HCT116 (cell line): ENCODE measurements around the gene IFI16. TPM values are rescaled to one million over a fixed set of nuclear protein-coding genes. Genes with fewer than 3 reads are reported as not detected.

Experiments used
- ATAC-seq: fragments of 200-7000 bp; cut with Tn5 transposase; 2 replicates; pipeline ENCODE4 v1.9.1; 2020; ENCODE audit warnings: mild to moderate bottlenecking, moderate library complexity
- BruUV-seq: library from RNA; stranded (reverse); fragments of 400-500 nt; replicated peaks from 2 replicates; lab custom pipeline; 2021; lab: Mats Ljungman, UMichigan
- CTCF ChIA-PET: fragments of 300-600 bp; sonication (Branson Sonifier 250); formaldehyde crosslinking; loops from one replicate; lab custom pipeline; 2021; ENCODE audit warnings: antibody characterized with exemption; lab: Charles Lee
- POLR2A ChIA-PET: fragments of 300-600, 350-600 bp; sonication (Branson Sonifier 250); formaldehyde crosslinking; loops from one replicate; lab custom pipeline; 2021; ENCODE audit warnings: antibody characterized with exemption; lab: Charles Lee
- RAD21 ChIA-PET, 2 experiments: fragments of 300-600 bp; sonication (Branson Sonifier 250); formaldehyde crosslinking; loops; one replicate each; lab custom pipeline; 2023; ENCODE audit warnings: low total read pairs in 2 of 2; ENCODE audit not compliant: uncharacterized antibody in 2 of 2, unreplicated experiment in 2 of 2, low non-redundant PET in 1 of 2; lab: Charles Lee
- DNase-seq: peaks from one replicate; pipeline ENCODE4 v3.0.0-alpha.2; 2010; ENCODE audit warnings: low read depth, low spot score
- H2AFZ ChIP-seq: fragments of 200-600 bp; shearing (Covaris generic), sonication (generic); 2 replicates; pipeline ENCODE4 v1.6.1; 2017; ENCODE audit warnings: low read depth, mixed run types, mixed read lengths, antibody characterized with exemption, low read length; ENCODE audit not compliant: poor library complexity, severe bottlenecking
- H3K27ac ChIP-seq: 2 replicates; pipeline ENCODE4 v1.5.1; 2012; ENCODE audit warnings: low read depth, low read length
- H3K27me3 ChIP-seq: fragments of 200-600 bp; sonication (generic); 2 replicates; pipeline ENCODE4 v1.6.1; 2016; ENCODE audit warnings: mixed run types, low read length, mixed read lengths; ENCODE audit not compliant: insufficient read depth
- H3K36me3 ChIP-seq, 2 experiments: fragments of 200-500 bp in 1 of 2; fragments of 200-600 bp in 1 of 2; sonication (Bioruptor generic) in 1 of 2; sonication (generic) in 1 of 2; 2 replicates each; pipeline versions ENCODE4 v1.5.1 to v1.6.1; 2014 to 2016; ENCODE audit warnings: low read length in 2 of 2, inconsistent platforms in 1 of 2, mixed read lengths in 1 of 2, mixed run types in 1 of 2; ENCODE audit not compliant: insufficient read depth in 2 of 2, control insufficient read depth in 1 of 2
- H3K4me1 ChIP-seq, 2 experiments: fragments of 200-600 bp in 1 of 2; sonication (generic) in 1 of 2; 2 replicates each; pipeline versions ENCODE4 v1.5.1 to v1.6.1; 2012 to 2017; ENCODE audit warnings: low read length in 2 of 2, inconsistent platforms in 1 of 2, mild to moderate bottlenecking in 1 of 2, mixed read lengths in 1 of 2, mixed run types in 1 of 2, moderate library complexity in 1 of 2; ENCODE audit not compliant: insufficient read depth in 2 of 2, control insufficient read depth in 1 of 2
- H3K4me2 ChIP-seq: fragments of 200-600 bp; sonication (generic); 2 replicates; pipeline ENCODE4 v1.6.1; 2017; ENCODE audit warnings: mixed run types, low read length, mixed read lengths
- H3K4me3 ChIP-seq, 2 experiments: fragments of 200-600 bp in 1 of 2; sonication (generic) in 1 of 2; replicated peaks in 1 of 2; 2 replicates each; pipeline ENCODE4 v1.5.1; 2011 to 2016; ENCODE audit warnings: low read length in 2 of 2, control low read depth in 1 of 2, low read depth in 1 of 2, mild to moderate bottlenecking in 1 of 2, mixed read lengths in 1 of 2, mixed run types in 1 of 2
- H3K79me2 ChIP-seq: fragments of 200-600 bp; sonication (generic); 2 replicates; pipeline ENCODE4 v1.6.1; 2017; ENCODE audit warnings: mild to moderate bottlenecking, mixed run types, low read length, moderate library complexity, mixed read lengths; ENCODE audit not compliant: insufficient read depth
- H3K9ac ChIP-seq: fragments of 200-600 bp; sonication (generic); 2 replicates; pipeline ENCODE4 v1.6.1; 2016; ENCODE audit warnings: low read length, mixed read lengths
- H3K9me2 ChIP-seq: fragments of 200-600 bp; sonication (generic), shearing (Covaris generic); 2 replicates; pipeline ENCODE4 v1.6.1; 2017; ENCODE audit warnings: mixed run types, mild to moderate bottlenecking, moderate library complexity; ENCODE audit not compliant: insufficient read depth
- H3K9me3 ChIP-seq, 2 experiments: fragments of 200-500 bp in 1 of 2; fragments of 200-600 bp in 1 of 2; sonication (Bioruptor generic) in 1 of 2; sonication (generic) in 1 of 2; 2 replicates each; pipeline ENCODE4 v1.6.1; 2014 to 2017; ENCODE audit warnings: low read length in 2 of 2, mixed read lengths in 2 of 2, inconsistent platforms in 1 of 2, low read depth in 1 of 2, mild to moderate bottlenecking in 1 of 2, mixed run types in 1 of 2, moderate library complexity in 1 of 2; ENCODE audit not compliant: control insufficient read depth in 1 of 2, insufficient read depth in 1 of 2
- H4K20me1 ChIP-seq: fragments of 200-600 bp; sonication (generic), shearing (Covaris generic); 2 replicates; pipeline ENCODE4 v1.6.1; 2017; ENCODE audit warnings: mixed run types, mild to moderate bottlenecking, moderate library complexity; ENCODE audit not compliant: insufficient read depth
- CTCF ChIP-seq, 3 experiments: fragments of 200-600 bp in 1 of 3; sonication (generic) in 1 of 3; IDR thresholded peaks in 2 of 3; conservative IDR thresholded peaks in 1 of 3; 2 replicates each; pipeline ENCODE4 v1.5.1; 2012 to 2017; ENCODE audit warnings: low read depth in 2 of 3, low read length in 2 of 3, antibody characterized with exemption in 1 of 3, borderline replicate concordance in 1 of 3, control low read depth in 1 of 3, mild to moderate bottlenecking in 1 of 3, mixed read lengths in 1 of 3, mixed run types in 1 of 3, moderate library complexity in 1 of 3; ENCODE audit not compliant: insufficient read depth in 1 of 3
- EGR1 ChIP-seq: IDR thresholded peaks from 2 replicates; pipeline ENCODE4 v1.6.1; 2012; ENCODE audit warnings: low read depth
- FOSL1 ChIP-seq: IDR thresholded peaks from 2 replicates; pipeline ENCODE4 v1.6.1; 2012; ENCODE audit warnings: low read depth
- POLR2A ChIP-seq: IDR thresholded peaks from 2 replicates; pipeline ENCODE4 v1.7.0; 2011; ENCODE audit warnings: borderline replicate concordance; ENCODE audit not compliant: insufficient read depth, insufficient read length; ENCODE audit errors: extremely low read depth
- POLR2AphosphoS5 ChIP-seq: IDR thresholded peaks from 2 replicates; pipeline ENCODE4 v1.6.1; 2011; ENCODE audit warnings: mild to moderate bottlenecking, low read depth, low read length, moderate library complexity
- RAD21 ChIP-seq: IDR thresholded peaks from 2 replicates; pipeline ENCODE4 v1.6.1; 2012; ENCODE audit warnings: low read depth, mild to moderate bottlenecking
- SP1 ChIP-seq: IDR thresholded peaks from 2 replicates; pipeline ENCODE4 v1.6.1; 2012; ENCODE audit warnings: low read depth
- TCF7L2 ChIP-seq: IDR thresholded peaks from 2 replicates; pipeline ENCODE4 v1.7.0; 2011; ENCODE audit warnings: borderline replicate concordance, inconsistent platforms; ENCODE audit not compliant: insufficient read depth, insufficient read length; ENCODE audit errors: extremely low read depth
- ZBTB33 ChIP-seq: IDR thresholded peaks from 2 replicates; pipeline ENCODE4 v1.6.1; 2011; ENCODE audit warnings: mild to moderate bottlenecking, low read length, moderate library complexity; ENCODE audit not compliant: insufficient replicate concordance; ENCODE audit errors: extremely low read depth
- intact Hi-C: fragments of 100-400 bp; cut with micrococcal nuclease; formaldehyde crosslinking; loops from 2 replicates; pipeline ENCODE4 v1.10.0; 2022
- total RNA-seq: library from RNA; stranded (reverse); gene quantifications from one replicate; pipeline ENCODE4 v1.2.1, GENCODE V29; 2021; ENCODE audit not compliant: unreplicated experiment

IFI16 gene
- total RNA-seq, 1 experiment from 2014 or later, result 1.6 TPM

- CTCF ChIA-PET, result no interaction called here
- no peak for ATAC-seq
- DNase-seq, result no peak
These were observed 55.4 kb downstream of the IFI16 start for GRCh38 chr1:159065106-159065505.

More at GRCh38 chr1:159065106-159065505, 55.4 kb downstream of the IFI16 start:
- H3K4me2 ChIP-seq, result no peak overlapping the region
- intact Hi-C loops, result no loop called here
- no peak overlapping the region for H2AFZ ChIP-seq
- H3K27me3 ChIP-seq, result peaks cover 12% of the 10 kb centered on the region
- no peak for TF ChIP-seq CTCF (IDR thresholded peaks at IDR 0.05 in 2 of 3, conservative IDR thresholded peaks at IDR 0.05 in 1 of 3; ENCODE audit: borderline replicate concordance in 1 of 3, insufficient read depth in 1 of 3, low read depth in 2 of 3, low read length in 2 of 3)
- TF ChIP-seq RAD21, result no peak
- no peak for TF ChIP-seq EGR1
- no peak for TF ChIP-seq ZBTB33
- no peak for TF ChIP-seq SP1
- no peak for TF ChIP-seq POLR2A
- no peak for TF ChIP-seq FOSL1
- no peak for TF ChIP-seq POLR2AphosphoS5
- no peak for TF ChIP-seq TCF7L2
- H3K9me3 ChIP-seq, result no peaks in the 10 kb centered on the region
- H3K9me2 ChIP-seq, result no peaks in the 10 kb centered on the region
- no peak overlapping the region for H3K9ac ChIP-seq
- no TSS peak for BruUV-seq
- H3K36me3 ChIP-seq, result no peaks in the 10 kb centered on the region
- ChIA-PET RAD21 (no interaction called here), POLR2A (no interaction called here)
- no peak overlapping the region for H3K4me3 ChIP-seq
- no peaks in the 10 kb centered on the region for H3K4me1 ChIP-seq
- H3K79me2 ChIP-seq, result no peaks in the 10 kb centered on the region
- H4K20me1 ChIP-seq, result no peaks in the 10 kb centered on the region
- H3K27ac ChIP-seq, result no peak overlapping the region
